Measurements from ENCODE around the gene ARF3. TPM values are rescaled to one million over a fixed set of nuclear protein-coding genes. Genes with fewer than 3 reads are reported as not detected.
A peak's percentile ranks its signal among the peaks of the same experiment; 100 is the strongest.

Gene ARF3
- total RNA-seq, 4 donors from 2014 or later = 92.7 to 177 (median 136) TPM

- intact Hi-C loops (cut with DNase I) = no loop called here
- WGBS, 2 donors = 17 to 19% methylated on average over 9 to 10 of the region's 23 CpGs
- Histone ChIP-seq H3K36me3 (no peaks in the 10 kb centered on the region), H3K9me3 (no peaks in the 10 kb centered on the region), H3K4me1 (peaks cover 21 to 23% of the 10 kb centered on the region in 2 donors), H3K27ac (no peak overlapping the region), H3K27me3 (peaks cover 34% of the 10 kb centered on the region), H3K4me3 (replicated peaks in 1 of 3) (no peak overlapping the region)
- no peak for DNase-seq
- TF ChIP-seq CTCF (IDR thresholded peaks at IDR 0.05) (no peak), POLR2A (IDR thresholded peaks at IDR 0.05) (no peak)
Measured at GRCh38 chr12:48972213-48972951, 15.1 kb upstream of the ARF3 start.

GRCh38 chr12:48970702-48971334 lies 13.5 kb upstream of the ARF3 start:
- H3K36me3 ChIP-seq = no peaks in the 10 kb centered on the region
- no peak for TF ChIP-seq POLR2A (IDR thresholded peaks at IDR 0.05)
- no peak for TF ChIP-seq CTCF (IDR thresholded peaks at IDR 0.05)
- H3K4me3 ChIP-seq (replicated peaks in 1 of 3) = peak overlapping the region in 1 of 3 donors; percentile 12
- DNase-seq = no peak
- intact Hi-C loops (cut with DNase I) = no loop called here
- H3K9me3 ChIP-seq = no peaks in the 10 kb centered on the region
- peaks cover 21 to 23% of the 10 kb centered on the region in 2 donors for H3K4me1 ChIP-seq
- peaks cover 29% of the 10 kb centered on the region for H3K27me3 ChIP-seq
- H3K27ac ChIP-seq = no peak overlapping the region
- WGBS, 2 donors = 29 to 37% methylated on average over 10 of the region's 10 CpGs

GRCh38 chr12:48969833-48970701 lies 12.8 kb upstream of the ARF3 start:
- 9 to 21% methylated on average over 24 to 32 of the region's 77 CpGs for WGBS, 2 donors
- Histone ChIP-seq H3K4me1 (peaks cover 21 to 23% of the 10 kb centered on the region in 2 donors), H3K27ac (no peak overlapping the region), H3K27me3 (peaks cover 29% of the 10 kb centered on the region), H3K36me3 (no peaks in the 10 kb centered on the region), H3K9me3 (no peaks in the 10 kb centered on the region), H3K4me3 (replicated peaks in 1 of 3) (no peak overlapping the region)
- intact Hi-C loops (cut with DNase I) = no loop called here
- DNase-seq = no peak
- TF ChIP-seq CTCF (IDR thresholded peaks at IDR 0.05) = no peak
- TF ChIP-seq POLR2A (IDR thresholded peaks at IDR 0.05) = no peak

- intact Hi-C loops (cut with DNase I) = no loop called here
- DNase-seq = no peak
- Histone ChIP-seq H3K27ac (no peak overlapping the region), H3K4me1 (peaks cover 21 to 23% of the 10 kb centered on the region in 2 donors), H3K9me3 (no peaks in the 10 kb centered on the region), H3K36me3 (no peaks in the 10 kb centered on the region), H3K27me3 (peaks cover 26% of the 10 kb centered on the region), H3K4me3 (replicated peaks in 1 of 3) (no peak overlapping the region)
- no peak for TF ChIP-seq POLR2A (IDR thresholded peaks at IDR 0.05)
- TF ChIP-seq CTCF (IDR thresholded peaks at IDR 0.05) = no peak
- 54 to 61% methylated on average over 6 to 8 of the region's 8 CpGs for WGBS, 2 donors
Measured at GRCh38 chr12:48969160-48969771, 12.0 kb upstream of the ARF3 start.
